GM23248 (cell line): ENCODE results near the gene RARB. TPM values are rescaled to one million over a fixed set of nuclear protein-coding genes. Genes with fewer than 3 reads are reported as not detected.
A peak's percentile ranks its signal among the peaks of the same experiment; 100 is the strongest.

ENCODE experiments used
- DNase-seq: peaks from one replicate; pipeline ENCODE4 v3.0.0-alpha.2; 2015
- H2AFZ ChIP-seq: fragments of 200-600 bp; sonication (generic); 2 replicates; pipeline ENCODE4 v1.6.1; 2016; ENCODE audit warnings: antibody characterized with exemption
- H3F3A ChIP-seq: fragments of 200-600 bp; sonication (generic); 2 replicates; pipeline ENCODE4 v1.6.1; 2016; ENCODE audit warnings: mild to moderate bottlenecking, antibody characterized with exemption, mixed run types; ENCODE audit not compliant: insufficient read depth
- H3K27ac ChIP-seq: fragments of 200-600 bp; sonication (generic); 2 replicates; pipeline ENCODE4 v1.5.1; 2016; ENCODE audit warnings: mild to moderate bottlenecking
- H3K27me3 ChIP-seq: fragments of 200-600 bp; sonication (generic); replicated peaks from 2 replicates; pipeline ENCODE4 v1.6.1; 2016; ENCODE audit warnings: mild to moderate bottlenecking; ENCODE audit not compliant: insufficient read depth
- H3K36me3 ChIP-seq: fragments of 200-600 bp; sonication (generic); 2 replicates; pipeline ENCODE4 v1.6.1; 2016; ENCODE audit warnings: low read depth, mild to moderate bottlenecking
- H3K4me1 ChIP-seq: fragments of 200-600 bp; sonication (generic); 2 replicates; pipeline ENCODE4 v1.6.1; 2016; ENCODE audit warnings: mild to moderate bottlenecking; ENCODE audit not compliant: insufficient read depth
- H3K4me2 ChIP-seq: fragments of 200-600 bp; sonication (generic); one replicate; pipeline ENCODE4 v1.6.1; 2016; ENCODE audit warnings: mild to moderate bottlenecking; ENCODE audit not compliant: unreplicated experiment
- H3K4me3 ChIP-seq: fragments of 200-600 bp; sonication (generic); 2 replicates; pipeline ENCODE4 v1.5.1; 2016; ENCODE audit warnings: mild to moderate bottlenecking
- H3K79me2 ChIP-seq: fragments of 200-600 bp; sonication (generic); 2 replicates; pipeline ENCODE4 v1.6.1; 2016; ENCODE audit warnings: mild to moderate bottlenecking; ENCODE audit not compliant: insufficient read depth
- H3K9ac ChIP-seq: fragments of 200-600 bp; sonication (generic); 2 replicates; pipeline ENCODE4 v1.6.1; 2016; ENCODE audit warnings: mild to moderate bottlenecking
- H3K9me2 ChIP-seq: fragments of 200-600 bp; sonication (generic); 2 replicates; pipeline ENCODE4 v1.6.1; 2016; ENCODE audit warnings: mixed run types, mild to moderate bottlenecking, moderate library complexity; ENCODE audit not compliant: insufficient read depth
- H3K9me3 ChIP-seq: fragments of 200-600 bp; sonication (generic); one replicate; pipeline ENCODE4 v1.6.1; 2017; ENCODE audit warnings: low read depth
- H4K20me1 ChIP-seq: fragments of 200-600 bp; sonication (generic); 2 replicates; pipeline ENCODE4 v1.6.0; 2016; ENCODE audit not compliant: insufficient read depth
- EZH2 ChIP-seq: fragments of 200-600 bp; sonication (generic); IDR thresholded peaks from 2 replicates; pipeline ENCODE4 v1.6.1; 2018; ENCODE audit warnings: antibody characterized with exemption, mild to moderate bottlenecking; ENCODE audit not compliant: insufficient read depth, poor library complexity, severe bottlenecking
- EZH2phosphoT487 ChIP-seq: fragments of 200-600 bp; sonication (generic); IDR thresholded peaks from 2 replicates; pipeline ENCODE4 v1.6.1; 2018; ENCODE audit warnings: antibody characterized with exemption, moderate library complexity, mild to moderate bottlenecking, low read depth; ENCODE audit not compliant: insufficient read depth
- WGBS, 2 experiments: methylation state at CpG; one replicate each; pipeline ENCODE4 v1.1.6; 2015 to 2017; ENCODE audit warnings: low lambda C conversion rate in 2 of 2, low coverage in 1 of 2; ENCODE audit errors: missing lambda C conversion rate in 2 of 2; 5-methylcytosine and 5-hydroxymethylcytosine counted together
- in situ Hi-C: fragments of 300-500 bp; cut with MboI; formaldehyde crosslinking; loops from 2 replicates; pipeline ENCODE4 v1.15.0; 2020
- polyA plus RNA-seq: library from polyadenylated mRNA; unstranded; fragments of >200 nt; fragmentation: Nextera tagmentation; extraction: Ambion mirVana; gene quantifications from 2 replicates; pipeline ENCODE4 v1.2.1, GENCODE V29; 2016
- total RNA-seq: library from RNA; depleted of rRNA; stranded (reverse); fragments of >200 nt; shearing (Covaris generic); gene quantifications from 2 replicates; pipeline ENCODE4 v1.2.3, GENCODE V29; 2014

The RARB gene
- total and polyA plus RNA-seq, 2 experiments from 2014 or later, result 0.11 TPM; not detected in 1

DNA sequence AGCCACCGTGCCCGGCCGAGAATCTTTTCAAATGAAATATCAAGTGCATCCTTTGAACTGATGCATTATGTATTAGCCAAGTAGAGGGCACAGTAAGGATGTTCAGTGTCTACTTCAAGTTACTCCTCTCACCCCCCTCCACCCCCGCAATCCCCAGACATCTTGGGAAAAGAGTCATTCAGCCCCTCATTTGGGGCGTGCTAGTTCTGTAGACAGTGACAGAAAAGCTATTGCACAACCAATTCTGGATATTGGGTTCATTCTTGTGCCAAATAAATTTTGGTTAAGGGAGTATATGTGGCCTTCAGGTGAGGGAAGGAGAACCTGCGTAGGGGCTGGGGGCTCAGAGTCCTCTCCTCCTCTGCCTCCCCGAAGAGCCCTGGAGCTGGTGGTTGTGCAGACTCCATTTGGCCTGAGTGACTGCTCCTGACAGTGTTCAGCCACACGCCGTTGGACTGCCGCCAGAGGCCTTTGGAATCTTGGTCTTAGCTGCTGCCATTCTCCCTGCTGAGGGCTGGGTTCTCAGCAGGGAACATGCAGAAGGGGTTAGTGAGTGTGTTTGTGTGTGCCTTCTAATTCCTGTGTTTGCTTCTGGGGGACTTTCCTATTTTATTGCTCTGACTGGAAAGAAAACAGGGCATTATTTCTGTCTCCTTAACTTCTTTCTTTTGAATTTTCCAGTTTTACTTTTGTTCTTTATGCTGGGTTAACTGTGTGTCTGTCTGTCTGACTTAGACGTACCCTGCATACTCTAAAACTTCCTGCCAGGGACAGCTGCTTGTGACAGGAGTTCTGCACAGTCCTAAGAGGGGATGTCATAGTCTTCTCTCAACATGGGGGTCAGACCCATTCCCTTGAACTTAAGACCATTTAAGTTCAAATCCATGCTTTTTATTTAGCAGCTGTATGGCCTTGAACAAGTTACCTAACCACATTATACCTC, 21.0 kb downstream of the RARB start:
- Histone ChIP-seq H3K36me3 (no peaks in the 10 kb centered on the region), H3K9me3 (no peaks in the 10 kb centered on the region), H3K4me2 (no peak overlapping the region), H2AFZ (0 out of 2 replicates have a peak overlapping the region, but pooled peaks have one; percentile 23), H3K4me3 (no peak overlapping the region), H3K9me2 (no peaks in the 10 kb centered on the region), H3F3A (peaks cover 6% of the 10 kb centered on the region), H3K27ac (no peak overlapping the region), H3K27me3 (no peaks in the 10 kb centered on the region), H3K4me1 (peaks cover 10% of the 10 kb centered on the region; the same call in 1 of the 2 replicates), H3K9ac (no peak overlapping the region), H3K79me2 (no peaks in the 10 kb centered on the region), H4K20me1 (no peaks in the 10 kb centered on the region)
- TF ChIP-seq EZH2, result no peak
- TF ChIP-seq EZH2phosphoT487, result no peak
- peak; percentile 54 for DNase-seq
- in situ Hi-C loops, result no loop called here
- 50 to 56% methylated on average over 11 of the region's 11 CpGs for WGBS, 2 experiments

DNA sequence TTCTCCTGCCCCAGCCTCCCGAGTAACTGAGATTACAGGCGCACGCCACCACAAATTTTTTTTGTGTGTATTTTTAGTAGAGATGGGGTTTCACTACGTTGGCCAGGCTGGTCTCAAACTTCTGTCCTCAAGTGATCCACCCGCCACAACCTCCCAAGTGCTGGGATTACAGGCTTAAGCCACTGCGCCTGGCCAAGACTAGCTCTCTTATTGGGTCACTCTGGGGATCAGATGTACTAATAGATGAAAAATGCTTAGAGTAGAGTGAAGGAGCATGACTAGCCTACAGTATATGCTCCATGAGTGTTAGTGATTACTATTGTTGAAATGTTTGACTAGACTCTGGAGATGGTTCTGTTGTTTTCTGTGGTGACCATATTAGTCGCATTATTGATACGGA, 21.8 kb downstream of the RARB start:
- H2AFZ ChIP-seq, result no peak overlapping the region
- no peaks in the 10 kb centered on the region for H3K36me3 ChIP-seq
- H3K9me3 ChIP-seq, result no peaks in the 10 kb centered on the region
- H3K79me2 ChIP-seq, result no peaks in the 10 kb centered on the region
- no peaks in the 10 kb centered on the region for H3K27me3 ChIP-seq
- H3K9me2 ChIP-seq, result no peaks in the 10 kb centered on the region
- no peak for TF ChIP-seq EZH2phosphoT487
- no peak for TF ChIP-seq EZH2
- H3K27ac ChIP-seq, result no peak overlapping the region
- peaks cover 15% of the 10 kb centered on the region for H3F3A ChIP-seq
- peaks cover 18% of the 10 kb centered on the region for H3K4me1 ChIP-seq
- H3K9ac ChIP-seq, result no peak overlapping the region
- no peaks in the 10 kb centered on the region for H4K20me1 ChIP-seq
- H3K4me2 ChIP-seq, result no peak overlapping the region
- H3K4me3 ChIP-seq, result no peak overlapping the region
- 86 to 92% methylated on average over 8 of the region's 8 CpGs for WGBS, 2 experiments
- in situ Hi-C loops, result no loop called here
- peak; percentile 5 for DNase-seq

DNA sequence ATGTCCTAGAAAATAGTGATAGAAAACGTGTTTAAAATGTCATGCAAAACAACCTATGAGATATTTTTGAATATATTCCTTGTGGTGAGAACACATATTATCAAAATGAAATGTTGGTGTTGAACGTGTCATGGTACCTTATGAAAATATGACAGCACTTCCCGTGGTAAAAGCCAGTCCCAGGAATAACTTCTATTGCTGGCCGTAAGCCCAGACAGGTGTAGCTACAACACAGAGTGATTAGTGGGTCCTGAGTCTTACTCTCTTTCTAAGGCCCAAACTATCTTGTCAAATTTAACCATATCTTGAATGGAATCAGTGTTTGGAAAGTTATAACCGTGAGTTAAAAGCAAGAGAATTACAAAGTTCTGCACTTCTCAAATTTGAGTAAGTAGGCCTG, 24.1 kb downstream of the RARB start:
- H3K4me3 ChIP-seq, result no peak overlapping the region
- no peak for DNase-seq
- H3K27ac ChIP-seq, result no peak overlapping the region
- no peaks in the 10 kb centered on the region for H3K9me2 ChIP-seq
- H3F3A ChIP-seq, result peaks cover 30% of the 10 kb centered on the region
- H3K9me3 ChIP-seq, result no peaks in the 10 kb centered on the region
- H3K9ac ChIP-seq, result no peak overlapping the region
- no peaks in the 10 kb centered on the region for H4K20me1 ChIP-seq
- WGBS, 2 experiments, result 85 to 92% methylated on average over 5 of the region's 5 CpGs
- no peaks in the 10 kb centered on the region for H3K79me2 ChIP-seq
- H3K4me1 ChIP-seq, result peaks cover 29% of the 10 kb centered on the region
- no peaks in the 10 kb centered on the region for H3K27me3 ChIP-seq
- no peaks in the 10 kb centered on the region for H3K36me3 ChIP-seq
- no peak overlapping the region for H3K4me2 ChIP-seq
- in situ Hi-C loops, result no loop called here
- no peak overlapping the region for H2AFZ ChIP-seq
- TF ChIP-seq EZH2 (no peak), EZH2phosphoT487 (no peak)

DNA sequence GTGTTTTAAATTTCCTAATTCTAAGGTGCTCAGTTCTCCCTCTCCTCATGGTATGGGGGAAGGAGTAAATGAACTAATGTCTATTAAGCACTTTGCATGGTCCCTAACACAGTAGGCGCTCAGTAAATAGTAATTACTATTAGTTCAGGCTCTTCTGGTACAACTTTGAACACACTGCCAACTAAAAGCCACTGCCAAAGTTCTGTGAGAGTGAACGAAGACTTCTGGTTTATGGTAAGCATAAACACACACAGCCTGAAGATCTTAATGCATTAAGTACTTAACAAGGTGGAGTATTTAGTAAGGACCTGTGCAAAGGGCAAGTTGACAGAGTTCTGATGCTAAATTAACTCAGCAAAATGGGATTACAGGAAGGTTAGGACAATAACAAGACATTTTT, 24.7 kb downstream of the RARB start:
- no peaks in the 10 kb centered on the region for H3K27me3 ChIP-seq
- H3F3A ChIP-seq, result peaks cover 30% of the 10 kb centered on the region
- H3K9ac ChIP-seq, result no peak overlapping the region
- no peak overlapping the region for H3K27ac ChIP-seq
- H3K9me3 ChIP-seq, result no peaks in the 10 kb centered on the region
- H3K4me1 ChIP-seq, result peaks cover 30% of the 10 kb centered on the region
- TF ChIP-seq EZH2 (no peak), EZH2phosphoT487 (no peak)
- H3K79me2 ChIP-seq, result no peaks in the 10 kb centered on the region
- no peaks in the 10 kb centered on the region for H3K36me3 ChIP-seq
- H3K4me3 ChIP-seq, result no peak overlapping the region
- WGBS, 2 experiments, result 93% methylated on average over 2 of the region's 2 CpGs
- H2AFZ ChIP-seq, result no peak overlapping the region
- DNase-seq, result no peak
- H3K4me2 ChIP-seq, result no peak overlapping the region
- no peaks in the 10 kb centered on the region for H3K9me2 ChIP-seq
- in situ Hi-C loops, result no loop called here
- H4K20me1 ChIP-seq, result no peaks in the 10 kb centered on the region
